ENCODE measurements around the gene ZNF556. TPM values are rescaled to one million over a fixed set of nuclear protein-coding genes. Genes with fewer than 3 reads are reported as not detected.
"Not testable (repeated sequence)": the region's sequence is repeated elsewhere in the genome, so short reads cannot be mapped to it uniquely, and the experiment has no call there.

The ZNF556 gene
- total RNA-seq, 1 experiment from 2014 or later = not detected

DNA sequence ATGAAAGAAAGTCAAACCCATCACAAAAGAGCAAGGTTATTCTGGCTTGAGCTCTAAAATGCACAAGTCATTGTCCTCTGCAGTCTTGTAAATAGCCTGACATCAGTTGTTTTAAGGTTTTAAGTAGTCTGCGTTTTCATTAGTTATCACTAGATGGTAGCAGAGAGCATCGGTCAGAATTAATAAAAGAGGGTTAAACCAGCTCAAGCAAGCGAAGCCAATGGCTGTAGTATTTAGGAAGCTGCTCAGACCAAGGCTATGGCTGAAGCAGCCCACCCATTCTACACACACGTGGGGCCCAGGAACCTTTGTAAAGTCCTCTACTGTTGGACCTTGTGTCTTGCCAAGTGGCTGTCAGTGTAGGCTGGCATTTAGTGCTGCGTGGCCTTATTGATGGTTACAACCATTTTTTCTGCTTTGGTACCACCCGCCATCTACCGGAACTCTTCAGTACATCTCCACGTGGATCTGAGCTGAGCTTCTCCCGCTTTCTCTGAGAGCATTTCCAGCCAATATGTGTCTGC is 20.3 kb downstream of the ZNF556 start:
- Histone ChIP-seq H3K4me3 (ENCODE audit: low read depth in 2 of 2, low read length in 2 of 2) (no peak overlapping the region), H3K9me3 (ENCODE audit: control insufficient read depth, insufficient read depth, low read depth, low read length) (no peaks in the 10 kb centered on the region), H3K36me3 (ENCODE audit: control insufficient read depth, insufficient read depth, low read length) (no peaks in the 10 kb centered on the region), H3K27ac (ENCODE audit: low read length) (no peak overlapping the region), H3K27me3 (ENCODE audit: control insufficient read depth, insufficient read depth, low read length) (no peaks in the 10 kb centered on the region), H3K4me1 (ENCODE audit: control insufficient read depth, insufficient read depth, low read length) (no peaks in the 10 kb centered on the region)
- intact Hi-C loops (cut with micrococcal nuclease; ENCODE audit: unreplicated experiment) = no loop called here
- ChIA-PET POLR2A (no interaction called here), CTCF (interaction anchor here (0.6 to 1.0 kb wide), 2 partner anchors 64 to 239 kb away, joined by 3 to 5 read pairs; no protein-coding TSS in a partner anchor)
- BruUV-seq (replicated peaks) = no TSS peak
- peak; percentile 88 for ATAC-seq
- TF ChIP-seq, protein P1, sequence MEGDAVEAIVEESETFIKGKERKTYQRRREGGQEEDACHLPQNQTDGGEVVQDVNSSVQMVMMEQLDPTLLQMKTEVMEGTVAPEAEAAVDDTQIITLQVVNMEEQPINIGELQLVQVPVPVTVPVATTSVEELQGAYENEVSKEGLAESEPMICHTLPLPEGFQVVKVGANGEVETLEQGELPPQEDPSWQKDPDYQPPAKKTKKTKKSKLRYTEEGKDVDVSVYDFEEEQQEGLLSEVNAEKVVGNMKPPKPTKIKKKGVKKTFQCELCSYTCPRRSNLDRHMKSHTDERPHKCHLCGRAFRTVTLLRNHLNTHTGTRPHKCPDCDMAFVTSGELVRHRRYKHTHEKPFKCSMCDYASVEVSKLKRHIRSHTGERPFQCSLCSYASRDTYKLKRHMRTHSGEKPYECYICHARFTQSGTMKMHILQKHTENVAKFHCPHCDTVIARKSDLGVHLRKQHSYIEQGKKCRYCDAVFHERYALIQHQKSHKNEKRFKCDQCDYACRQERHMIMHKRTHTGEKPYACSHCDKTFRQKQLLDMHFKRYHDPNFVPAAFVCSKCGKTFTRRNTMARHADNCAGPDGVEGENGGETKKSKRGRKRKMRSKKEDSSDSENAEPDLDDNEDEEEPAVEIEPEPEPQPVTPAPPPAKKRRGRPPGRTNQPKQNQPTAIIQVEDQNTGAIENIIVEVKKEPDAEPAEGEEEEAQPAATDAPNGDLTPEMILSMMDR (IDR thresholded peaks at IDR 0.05) = peak; percentile 78
- TF ChIP-seq SIN3A (IDR thresholded peaks at IDR 0.05; ENCODE audit: borderline replicate concordance, insufficient read depth, low read depth, low read length) = no peak
- in situ Hi-C loops (cut with HindIII; ENCODE audit: low pct_unique_long_range_greater_than_20kb, low sequenced_read_pairs) = no loop called here
- peak; percentile 61 for DNase-seq (ENCODE audit: low read depth, low spot score)

DNA sequence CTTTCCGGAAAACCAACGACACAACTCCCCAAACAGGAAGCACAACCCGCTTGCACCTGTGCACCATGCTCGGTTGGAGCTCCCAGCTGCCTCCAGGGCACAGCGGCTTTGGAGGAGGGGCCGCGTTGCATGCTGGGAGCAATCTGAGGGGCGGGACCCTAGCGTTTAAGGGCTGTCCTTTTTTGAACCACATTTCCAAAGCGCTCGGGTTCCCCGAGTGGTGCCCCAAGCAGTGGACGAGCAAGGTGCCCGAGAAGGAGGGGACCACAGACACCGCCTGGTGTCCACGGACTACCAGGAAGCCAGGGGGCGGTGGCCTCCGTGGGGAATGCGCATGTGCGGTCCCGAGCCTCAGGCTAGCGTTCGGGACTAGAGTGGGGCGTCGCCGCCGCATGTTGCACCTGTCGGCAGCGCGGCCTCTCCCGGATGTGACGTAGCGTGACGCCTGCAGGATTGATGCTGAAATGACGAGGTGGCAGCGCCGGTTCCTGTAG is 21.6 kb downstream of the ZNF556 start:
- intact Hi-C loops (cut with micrococcal nuclease; ENCODE audit: unreplicated experiment) (no loop called here), in situ Hi-C loops (cut with HindIII; ENCODE audit: low pct_unique_long_range_greater_than_20kb, low sequenced_read_pairs) (no loop called here)
- Histone ChIP-seq H3K9me3 (ENCODE audit: control insufficient read depth, insufficient read depth, low read depth, low read length) (no peaks in the 10 kb centered on the region), H3K4me1 (ENCODE audit: control insufficient read depth, insufficient read depth, low read length) (no peaks in the 10 kb centered on the region), H3K27me3 (ENCODE audit: control insufficient read depth, insufficient read depth, low read length) (no peaks in the 10 kb centered on the region), H3K4me3 (ENCODE audit: low read depth in 2 of 2, low read length in 2 of 2) (no peak overlapping the region), H3K27ac (ENCODE audit: low read length) (no peak overlapping the region), H3K36me3 (ENCODE audit: control insufficient read depth, insufficient read depth, low read length) (no peaks in the 10 kb centered on the region)
- no peak for TF ChIP-seq TCF7L2 (IDR thresholded peaks at IDR 0.05; ENCODE audit: low read depth, low read length)
- no peak for TF ChIP-seq SIN3A (IDR thresholded peaks at IDR 0.05; ENCODE audit: borderline replicate concordance, insufficient read depth, low read depth, low read length)
- TF ChIP-seq POLR2AphosphoS5 (IDR thresholded peaks at IDR 0.05; ENCODE audit: low read depth, low read length) = no peak
- TF ChIP-seq, protein P2, sequence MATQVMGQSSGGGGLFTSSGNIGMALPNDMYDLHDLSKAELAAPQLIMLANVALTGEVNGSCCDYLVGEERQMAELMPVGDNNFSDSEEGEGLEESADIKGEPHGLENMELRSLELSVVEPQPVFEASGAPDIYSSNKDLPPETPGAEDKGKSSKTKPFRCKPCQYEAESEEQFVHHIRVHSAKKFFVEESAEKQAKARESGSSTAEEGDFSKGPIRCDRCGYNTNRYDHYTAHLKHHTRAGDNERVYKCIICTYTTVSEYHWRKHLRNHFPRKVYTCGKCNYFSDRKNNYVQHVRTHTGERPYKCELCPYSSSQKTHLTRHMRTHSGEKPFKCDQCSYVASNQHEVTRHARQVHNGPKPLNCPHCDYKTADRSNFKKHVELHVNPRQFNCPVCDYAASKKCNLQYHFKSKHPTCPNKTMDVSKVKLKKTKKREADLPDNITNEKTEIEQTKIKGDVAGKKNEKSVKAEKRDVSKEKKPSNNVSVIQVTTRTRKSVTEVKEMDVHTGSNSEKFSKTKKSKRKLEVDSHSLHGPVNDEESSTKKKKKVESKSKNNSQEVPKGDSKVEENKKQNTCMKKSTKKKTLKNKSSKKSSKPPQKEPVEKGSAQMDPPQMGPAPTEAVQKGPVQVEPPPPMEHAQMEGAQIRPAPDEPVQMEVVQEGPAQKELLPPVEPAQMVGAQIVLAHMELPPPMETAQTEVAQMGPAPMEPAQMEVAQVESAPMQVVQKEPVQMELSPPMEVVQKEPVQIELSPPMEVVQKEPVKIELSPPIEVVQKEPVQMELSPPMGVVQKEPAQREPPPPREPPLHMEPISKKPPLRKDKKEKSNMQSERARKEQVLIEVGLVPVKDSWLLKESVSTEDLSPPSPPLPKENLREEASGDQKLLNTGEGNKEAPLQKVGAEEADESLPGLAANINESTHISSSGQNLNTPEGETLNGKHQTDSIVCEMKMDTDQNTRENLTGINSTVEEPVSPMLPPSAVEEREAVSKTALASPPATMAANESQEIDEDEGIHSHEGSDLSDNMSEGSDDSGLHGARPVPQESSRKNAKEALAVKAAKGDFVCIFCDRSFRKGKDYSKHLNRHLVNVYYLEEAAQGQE (IDR thresholded peaks at IDR 0.05; ENCODE audit: insufficient read depth in 1 of 2, low read depth in 2 of 2, low read length in 1 of 2) = no peak
- TF ChIP-seq, protein P1 (IDR thresholded peaks at IDR 0.05) = no peak
- CTCF ChIA-PET = no interaction called here
- BruUV-seq (replicated peaks) = no TSS peak
- DNase-seq (ENCODE audit: low read depth, low spot score) (no peak), ATAC-seq (no peak)
- POLR2A ChIA-PET = no interaction called here

DNA sequence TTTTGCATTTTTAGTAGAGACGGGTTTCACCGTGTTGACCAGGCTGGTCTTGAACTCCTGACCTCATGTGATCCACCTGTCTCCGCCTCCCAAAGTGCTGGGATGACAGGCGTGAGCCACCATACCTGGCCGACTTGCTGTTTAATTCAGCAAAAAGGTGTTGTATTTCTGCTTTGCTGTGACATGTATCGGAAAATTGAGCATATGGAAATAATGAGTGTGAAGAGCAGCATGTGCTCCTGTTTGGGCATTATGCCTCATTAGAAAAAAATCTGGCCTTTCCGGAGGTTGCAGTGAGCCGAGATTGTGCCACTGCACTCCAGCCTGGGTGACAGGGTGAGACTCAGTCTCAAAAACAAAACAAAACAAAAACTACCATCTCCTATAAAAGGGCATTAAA is 23.4 kb downstream of the ZNF556 start:
- H3K4me1 ChIP-seq (ENCODE audit: control insufficient read depth, insufficient read depth, low read length); BruUV-seq (replicated peaks); H3K4me3 ChIP-seq (ENCODE audit: low read depth in 2 of 2, low read length in 2 of 2); ATAC-seq; POLR2A ChIA-PET; CTCF ChIA-PET; intact Hi-C loops (cut with micrococcal nuclease; ENCODE audit: unreplicated experiment); H3K36me3 ChIP-seq (ENCODE audit: control insufficient read depth, insufficient read depth, low read length); H3K27ac ChIP-seq (ENCODE audit: low read length); H3K9me3 ChIP-seq (ENCODE audit: control insufficient read depth, insufficient read depth, low read depth, low read length); H3K27me3 ChIP-seq (ENCODE audit: control insufficient read depth, insufficient read depth, low read length); in situ Hi-C loops (cut with HindIII; ENCODE audit: low pct_unique_long_range_greater_than_20kb, low sequenced_read_pairs); DNase-seq (ENCODE audit: low read depth, low spot score): not testable (repeated sequence)

Measured in Panc1 (cell line).